GM19397 (cell line): Measurements from ENCODE around the gene SLC43A2.
"Not testable (repeated sequence)": the region's sequence is repeated elsewhere in the genome, so short reads cannot be mapped to it uniquely, and the experiment has no call there.

ENCODE experiments used
- ATAC-seq: cut with Tn5 transposase; IDR thresholded peaks from one replicate; pipeline ENCODE4 v1.9.1; 2021; ENCODE audit warnings: mild to moderate bottlenecking, moderate library complexity; ENCODE audit not compliant: unreplicated experiment

Gene SLC43A2

GRCh38 chr17:1546292-1546922 is 82.2 kb downstream of the SLC43A2 start:
- no peak for ATAC-seq

- no peak for ATAC-seq
Measured at GRCh38 chr17:1545618-1546017, 83.0 kb downstream of the SLC43A2 start.

- no peak for ATAC-seq
Measured at GRCh38 chr17:1542316-1542715, 86.3 kb downstream of the SLC43A2 start.

DNA sequence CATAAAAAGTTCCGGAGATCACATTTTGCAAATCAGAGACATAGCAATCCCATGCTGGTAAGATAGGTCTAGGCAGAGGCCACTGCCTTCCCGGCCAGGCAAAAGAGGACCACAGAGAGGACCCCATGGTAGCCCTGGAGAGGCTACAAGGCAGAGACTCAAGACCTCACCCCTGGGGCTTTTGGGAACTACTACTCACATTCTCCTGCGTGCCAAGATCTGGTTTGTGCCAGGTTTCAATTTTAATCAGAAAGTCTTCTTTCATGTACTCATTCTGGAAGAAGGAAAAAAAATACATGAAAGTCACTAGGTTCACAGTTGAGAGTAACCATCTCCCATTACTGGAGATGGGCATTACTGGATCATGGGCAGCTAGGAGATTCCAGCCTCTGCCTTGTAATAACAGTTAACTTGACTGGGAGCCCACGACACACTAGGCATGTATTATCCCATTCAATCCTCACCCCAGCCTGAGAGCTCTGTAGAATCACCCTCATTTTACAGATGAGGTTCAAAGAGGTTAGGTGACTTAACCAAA is 87.2 kb downstream of the SLC43A2 start:
- no peak for ATAC-seq

GRCh38 chr17:1539811-1540210 is 88.8 kb downstream of the SLC43A2 start:
- ATAC-seq = no peak

- no peak for ATAC-seq
Measured at GRCh38 chr17:1535737-1536136, 92.9 kb downstream of the SLC43A2 start.

DNA sequence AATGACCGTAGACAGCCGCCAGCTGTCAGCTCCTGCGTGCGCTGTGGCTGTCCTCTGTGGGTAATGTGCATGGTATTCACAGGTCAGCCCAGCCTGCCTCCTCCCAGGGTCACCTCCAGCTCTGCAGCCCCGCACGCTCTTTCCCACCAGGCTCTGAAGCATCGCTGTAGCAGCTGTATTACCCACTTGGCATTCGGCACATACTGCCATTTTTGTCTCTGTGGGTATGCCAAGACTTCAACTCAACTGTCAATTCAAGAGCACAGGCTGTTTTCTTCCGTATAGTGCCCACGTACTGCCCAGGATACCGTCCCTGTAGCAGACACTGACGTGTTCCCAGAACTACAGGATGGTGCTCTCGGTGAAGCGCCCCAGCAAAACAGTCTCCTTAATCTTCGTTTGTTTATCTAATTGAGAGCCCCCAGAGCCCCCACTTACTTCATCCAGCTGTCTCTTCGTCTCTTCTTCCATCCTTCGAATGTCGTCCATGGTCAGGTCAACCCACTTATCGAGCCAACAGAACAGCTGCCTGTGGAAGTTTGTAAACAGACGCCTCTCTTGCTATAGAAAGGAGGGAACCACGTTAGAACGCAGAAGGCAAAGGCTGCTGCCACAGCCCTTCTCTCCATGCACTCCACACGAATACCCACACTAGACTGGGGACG is 94.8 kb downstream of the SLC43A2 start:
- no peak for ATAC-seq

DNA sequence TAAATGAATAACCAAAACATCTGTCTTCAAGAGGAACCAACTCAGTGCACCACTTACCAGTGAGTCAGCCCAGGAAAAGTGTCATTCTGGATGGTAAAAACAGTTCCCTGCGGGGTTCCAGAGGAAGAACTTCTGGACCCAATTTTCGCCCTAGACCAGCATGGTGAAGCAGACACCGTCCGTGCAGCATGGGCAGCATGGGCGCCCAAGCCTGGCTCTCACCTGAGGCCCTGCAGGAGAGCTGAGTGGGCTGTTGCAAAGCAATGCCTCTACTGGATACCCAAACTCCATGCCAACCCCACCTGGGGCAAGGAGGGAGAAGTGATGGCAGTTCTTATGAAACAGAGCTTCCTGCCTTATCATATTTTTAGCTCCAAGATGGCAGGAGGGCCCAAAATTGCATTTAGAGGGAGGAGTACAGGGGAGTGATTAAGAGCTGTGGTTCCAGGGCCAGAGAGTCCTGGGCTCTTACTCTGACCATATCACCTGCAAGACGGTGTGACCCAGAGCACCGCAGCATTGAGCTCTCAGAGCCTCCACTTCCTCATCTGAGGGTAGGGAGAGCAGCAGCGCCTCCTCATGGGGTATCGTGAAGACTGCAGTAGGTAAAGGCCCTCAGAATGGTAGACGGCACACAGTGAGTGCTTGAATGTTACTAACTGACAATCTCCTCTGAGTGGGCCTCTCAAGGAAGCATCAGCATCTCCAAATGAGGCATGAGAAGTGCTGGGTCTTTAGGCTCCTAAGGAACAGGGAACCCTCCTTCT is 95.6 kb downstream of the SLC43A2 start:
- no peak for ATAC-seq

GRCh38 chr17:1529863-1530262 is 98.8 kb downstream of the SLC43A2 start:
- no peak for ATAC-seq

- ATAC-seq = not testable (repeated sequence)
Measured at GRCh38 chr17:1526876-1527275, 101.8 kb downstream of the SLC43A2 start.

DNA sequence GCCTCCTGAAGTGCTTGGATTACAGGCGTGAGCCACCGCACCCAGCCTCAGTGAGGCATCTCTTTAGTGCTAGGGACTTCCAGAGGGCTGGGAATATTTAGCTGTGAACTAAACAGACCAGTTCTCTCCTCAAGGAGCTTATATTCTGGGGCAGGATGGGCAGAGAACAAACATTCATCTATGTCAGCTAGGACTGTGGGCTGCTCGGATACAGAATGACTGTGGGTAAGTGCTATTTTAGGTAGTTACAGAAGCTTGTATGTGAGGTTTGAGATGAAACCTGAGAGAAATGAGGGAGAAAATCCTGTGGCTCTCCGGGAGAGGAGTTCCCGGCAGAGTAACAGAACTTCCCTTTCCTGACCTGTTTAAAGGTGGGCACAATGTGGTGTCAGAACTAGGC is 106.0 kb downstream of the SLC43A2 start:
- ATAC-seq = no peak

DNA sequence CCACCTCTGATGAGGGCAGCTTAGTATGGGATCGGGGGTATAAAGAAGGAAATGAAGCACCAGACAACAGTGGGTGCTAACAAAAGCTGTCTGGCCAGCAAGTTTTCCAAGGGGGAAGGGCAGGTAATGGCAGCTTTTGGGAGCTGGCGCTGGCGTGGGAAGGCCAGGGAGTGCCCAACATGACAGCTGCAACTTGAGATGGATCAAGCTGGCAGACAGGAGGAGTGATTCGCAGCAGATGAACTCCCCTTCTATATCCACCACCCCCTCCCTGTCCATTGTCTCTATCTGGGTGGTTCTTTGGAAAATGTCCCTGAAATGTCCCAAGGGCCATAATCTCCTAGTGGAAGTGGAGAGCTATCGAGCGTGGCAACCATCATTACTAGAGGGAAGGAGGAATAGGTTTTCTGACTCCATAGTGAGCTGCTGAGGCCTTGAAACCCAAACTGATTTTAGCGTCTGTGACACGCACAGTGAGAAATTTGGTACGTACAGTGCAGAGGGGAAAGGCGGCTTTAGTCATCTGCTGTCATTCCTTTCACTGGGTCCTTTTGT is 107.5 kb downstream of the SLC43A2 start:
- no peak for ATAC-seq

DNA sequence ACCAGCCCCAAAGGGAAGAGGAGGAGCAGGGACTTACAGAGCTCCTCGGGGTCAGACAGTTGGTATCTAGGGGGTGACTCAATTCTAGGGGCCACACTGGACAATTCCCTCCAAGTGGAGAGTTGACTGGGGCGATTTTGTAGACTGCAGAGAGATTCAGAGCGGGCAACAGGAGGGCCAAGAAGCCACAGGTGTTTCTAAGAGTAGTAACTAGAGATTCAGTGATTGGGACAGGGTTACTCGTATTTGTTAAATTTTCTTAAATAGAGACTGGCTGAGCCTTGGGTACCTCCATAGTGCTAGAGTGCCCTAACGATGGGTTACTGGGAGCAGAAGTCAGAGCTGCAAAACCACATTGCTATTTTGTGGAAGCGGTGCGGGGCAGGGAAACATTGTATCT is 109.0 kb downstream of the SLC43A2 start:
- no peak for ATAC-seq
